Measurements from ENCODE around the gene AFAP1. TPM values are rescaled to one million over a fixed set of nuclear protein-coding genes. Genes with fewer than 3 reads are reported as not detected.

AFAP1 gene
- total and polyA plus RNA-seq, 2 donors (not counting 1 experiment from before 2014, with no cell fraction given) = 0.03 to 0.44 TPM

- peaks cover 6% of the 10 kb centered on the region for H3K9me3 Mint-ChIP-seq (ENCODE audit: insufficient read depth)
- no peaks in the 10 kb centered on the region for H3K79me2 ChIP-seq (ENCODE audit: control insufficient read depth, insufficient read depth, low read length)
- CTCF ChIA-PET = interaction anchor here (0.6 kb wide), 1 partner anchor 95 kb away, joined by 3 read pairs; no protein-coding TSS in a partner anchor
Observed at GRCh38 chr4:7890635-7891393, 48.8 kb downstream of the AFAP1 start.

GRCh38 chr4:7887436-7887835 lies 52.2 kb downstream of the AFAP1 start:
- no CpG with 5 or more reads among the region's 3 CpGs for WGBS (ENCODE audit: insufficient coverage)
- Histone ChIP-seq H3K9me3 (ENCODE audit: control extremely low read depth in 1 of 3, control insufficient read depth in 2 of 3, insufficient read depth in 1 of 3, low read length in 2 of 3) (peaks cover 0 to 13% (median 6%) of the 10 kb centered on the region in 3 donors), H3K4me2 (replicated peaks; ENCODE audit: low read depth, low read length, poor library complexity, severe bottlenecking) (no peak overlapping the region), H4K20me1 (ENCODE audit: control insufficient read depth, insufficient read depth, low read length, poor library complexity, severe bottlenecking) (no peaks in the 10 kb centered on the region), H3K4me3 (ENCODE audit: control extremely low read depth in 1 of 5, extremely low read depth in 1 of 5, insufficient read depth in 1 of 5, low read depth in 2 of 5, low read length in 4 of 5) (no peak overlapping the region), H3K9ac (ENCODE audit: low read length) (no peak overlapping the region), H3K79me2 (ENCODE audit: control insufficient read depth, insufficient read depth, low read length) (no peaks in the 10 kb centered on the region), H3K27me3 (replicated peaks in 1 of 4; ENCODE audit: control extremely low read depth in 1 of 4, control insufficient read depth in 3 of 4, insufficient read depth in 4 of 4, low read length in 3 of 4) (no peaks in the 10 kb centered on the region), H3K36me3 (replicated peaks in 1 of 2; ENCODE audit: control extremely low read depth in 1 of 2, control insufficient read depth in 1 of 2, extremely low read depth in 1 of 2, insufficient read depth in 2 of 2, low read length in 1 of 2) (no peaks in the 10 kb centered on the region), H2AFZ (ENCODE audit: insufficient read depth, low read depth, low read length, poor library complexity, severe bottlenecking) (no peak overlapping the region), H3K4me1 (ENCODE audit: control insufficient read depth in 2 of 2, insufficient read depth in 2 of 2, low read length in 2 of 2) (no peaks in the 10 kb centered on the region), H3K27ac (ENCODE audit: low read length in 2 of 2) (no peak overlapping the region)
- CTCF ChIA-PET = no interaction called here
- Mint-ChIP-seq H3K27ac (no peak overlapping the region), H3K27me3 (peaks cover 14% of the 10 kb centered on the region), H3K4me1 (no peaks in the 10 kb centered on the region), H3K9me3 (ENCODE audit: insufficient read depth) (peaks cover 6% of the 10 kb centered on the region), H3K4me3 (no peak overlapping the region)
- POLR2A ChIA-PET = no interaction called here
- intact Hi-C loops (cut with micrococcal nuclease) = no loop called here
- no peak for DNase-seq
- no peak for TF ChIP-seq EZH2 (IDR thresholded peaks at IDR 0.05; ENCODE audit: borderline replicate concordance, insufficient read depth, low read depth, low read length, poor library complexity, severe bottlenecking)
- TF ChIP-seq, protein P1, sequence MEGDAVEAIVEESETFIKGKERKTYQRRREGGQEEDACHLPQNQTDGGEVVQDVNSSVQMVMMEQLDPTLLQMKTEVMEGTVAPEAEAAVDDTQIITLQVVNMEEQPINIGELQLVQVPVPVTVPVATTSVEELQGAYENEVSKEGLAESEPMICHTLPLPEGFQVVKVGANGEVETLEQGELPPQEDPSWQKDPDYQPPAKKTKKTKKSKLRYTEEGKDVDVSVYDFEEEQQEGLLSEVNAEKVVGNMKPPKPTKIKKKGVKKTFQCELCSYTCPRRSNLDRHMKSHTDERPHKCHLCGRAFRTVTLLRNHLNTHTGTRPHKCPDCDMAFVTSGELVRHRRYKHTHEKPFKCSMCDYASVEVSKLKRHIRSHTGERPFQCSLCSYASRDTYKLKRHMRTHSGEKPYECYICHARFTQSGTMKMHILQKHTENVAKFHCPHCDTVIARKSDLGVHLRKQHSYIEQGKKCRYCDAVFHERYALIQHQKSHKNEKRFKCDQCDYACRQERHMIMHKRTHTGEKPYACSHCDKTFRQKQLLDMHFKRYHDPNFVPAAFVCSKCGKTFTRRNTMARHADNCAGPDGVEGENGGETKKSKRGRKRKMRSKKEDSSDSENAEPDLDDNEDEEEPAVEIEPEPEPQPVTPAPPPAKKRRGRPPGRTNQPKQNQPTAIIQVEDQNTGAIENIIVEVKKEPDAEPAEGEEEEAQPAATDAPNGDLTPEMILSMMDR (IDR thresholded peaks at IDR 0.05) = no peak
- no peak for ATAC-seq (ENCODE audit: low read depth)

More at GRCh38 chr4:7890635-7891393, 48.8 kb downstream of the AFAP1 start:
- Histone ChIP-seq H3K4me2 (replicated peaks; ENCODE audit: low read depth, low read length, poor library complexity, severe bottlenecking) (no peak overlapping the region), H3K4me3 (ENCODE audit: control extremely low read depth in 1 of 5, extremely low read depth in 1 of 5, insufficient read depth in 1 of 5, low read depth in 2 of 5, low read length in 4 of 5) (no peak overlapping the region), H3K27me3 (replicated peaks in 1 of 4; ENCODE audit: control extremely low read depth in 1 of 4, control insufficient read depth in 3 of 4, insufficient read depth in 4 of 4, low read length in 3 of 4) (no peaks in the 10 kb centered on the region), H3K9ac (ENCODE audit: low read length) (no peak overlapping the region), H3K4me1 (ENCODE audit: control insufficient read depth in 2 of 2, insufficient read depth in 2 of 2, low read length in 2 of 2) (no peaks in the 10 kb centered on the region), H3K27ac (ENCODE audit: low read length in 2 of 2) (no peak overlapping the region), H3K36me3 (replicated peaks in 1 of 2; ENCODE audit: control extremely low read depth in 1 of 2, control insufficient read depth in 1 of 2, extremely low read depth in 1 of 2, insufficient read depth in 2 of 2, low read length in 1 of 2) (no peaks in the 10 kb centered on the region), H3K9me3 (ENCODE audit: control extremely low read depth in 1 of 3, control insufficient read depth in 2 of 3, insufficient read depth in 1 of 3, low read length in 2 of 3) (peaks cover 0 to 13% (median 6%) of the 10 kb centered on the region in 3 donors), H2AFZ (ENCODE audit: insufficient read depth, low read depth, low read length, poor library complexity, severe bottlenecking) (no peak overlapping the region), H4K20me1 (ENCODE audit: control insufficient read depth, insufficient read depth, low read length, poor library complexity, severe bottlenecking) (no peaks in the 10 kb centered on the region)
- intact Hi-C loops (cut with micrococcal nuclease) = no loop called here
- POLR2A ChIA-PET = no interaction called here
- H3K4me1 Mint-ChIP-seq = no peaks in the 10 kb centered on the region
- WGBS (ENCODE audit: insufficient coverage) = 64% methylated on average over 3 of the region's 7 CpGs
- H3K27ac Mint-ChIP-seq = no peak overlapping the region
- TF ChIP-seq, protein P1 (IDR thresholded peaks at IDR 0.05) = no peak
- TF ChIP-seq EZH2 (IDR thresholded peaks at IDR 0.05; ENCODE audit: borderline replicate concordance, insufficient read depth, low read depth, low read length, poor library complexity, severe bottlenecking) = no peak
- ATAC-seq (ENCODE audit: low read depth) (no peak), DNase-seq (no peak)
- H3K4me3 Mint-ChIP-seq = no peak overlapping the region
- H3K27me3 Mint-ChIP-seq = peaks cover 10% of the 10 kb centered on the region

Measured in B cell (primary cell).